A673 (cell line): ENCODE results near the gene TAPBP. TPM values are rescaled to one million over a fixed set of nuclear protein-coding genes. Genes with fewer than 3 reads are reported as not detected.
"Not testable (repeated sequence)": the region's sequence is repeated elsewhere in the genome, so short reads cannot be mapped to it uniquely, and the experiment has no call there.

ENCODE experiments used
- BruUV-seq: library from RNA; stranded (reverse); fragments of 400-500 nt; replicated peaks from 2 replicates; lab custom pipeline; 2021; lab: Mats Ljungman, UMichigan
- CTCF ChIA-PET: fragments of 300-600 bp; sonication (Branson Sonifier 250); formaldehyde crosslinking; loops from one replicate; lab custom pipeline; 2022; ENCODE audit warnings: antibody characterized with exemption; lab: Charles Lee
- POLR2A ChIA-PET: fragments of 300-600 bp; sonication (Branson Sonifier 250); formaldehyde crosslinking; loops from one replicate; lab custom pipeline; 2022; ENCODE audit warnings: antibody characterized with exemption; ENCODE audit not compliant: low non-redundant PET; lab: Charles Lee
- DNase-seq: peaks from one replicate; pipeline ENCODE4 v3.0.0-alpha.2; 2015; ENCODE audit warnings: low spot score
- H3K27ac ChIP-seq: fragments of 200-600 bp; sonication (generic); 2 replicates; pipeline ENCODE4 v1.5.1; 2016; ENCODE audit warnings: mixed run types, low read depth, mild to moderate bottlenecking, mixed read lengths, antibody characterized with exemption, low read length; ENCODE audit not compliant: poor library complexity, severe bottlenecking
- H3K27me3 ChIP-seq: fragments of 200-600 bp; sonication (generic); replicated peaks from 2 replicates; pipeline ENCODE4 v1.6.1; 2017; ENCODE audit warnings: mixed run types, low read depth, mild to moderate bottlenecking, mixed read lengths, antibody characterized with exemption, low read length; ENCODE audit not compliant: insufficient read depth, poor library complexity
- H3K36me3 ChIP-seq: fragments of 200-600 bp; sonication (generic); 2 replicates; pipeline ENCODE4 v1.6.1; 2016; ENCODE audit warnings: mixed run types, mild to moderate bottlenecking, mixed read lengths, antibody characterized with exemption, low read length; ENCODE audit not compliant: insufficient read depth, poor library complexity, severe bottlenecking
- H3K4me1 ChIP-seq: fragments of 200-600 bp; sonication (generic); 2 replicates; pipeline ENCODE4 v1.6.1; 2017; ENCODE audit warnings: mixed run types, mild to moderate bottlenecking, mixed read lengths, antibody characterized with exemption, low read length; ENCODE audit not compliant: insufficient read depth, poor library complexity, severe bottlenecking
- H3K4me3 ChIP-seq: fragments of 200-600 bp; sonication (generic); 2 replicates; pipeline ENCODE4 v1.5.1; 2016; ENCODE audit warnings: low read depth, mixed run types, mild to moderate bottlenecking, mixed read lengths, low read length; ENCODE audit not compliant: poor library complexity, severe bottlenecking
- H3K9me3 ChIP-seq: fragments of 200-600 bp; sonication (generic); 2 replicates; pipeline ENCODE4 v1.6.1; 2016; ENCODE audit warnings: mixed run types, low read depth, mild to moderate bottlenecking, mixed read lengths, antibody characterized with exemption, low read length; ENCODE audit not compliant: poor library complexity, severe bottlenecking
- EZH2 ChIP-seq: fragments of 200-600 bp; sonication (generic); IDR thresholded peaks from 2 replicates; pipeline ENCODE4 v1.6.1; 2017; ENCODE audit warnings: borderline replicate concordance, low read depth, mild to moderate bottlenecking, mixed read lengths, antibody characterized with exemption, low read length; ENCODE audit not compliant: poor library complexity, severe bottlenecking
- intact Hi-C: fragments of 100-400 bp; cut with micrococcal nuclease; formaldehyde crosslinking; loops from one replicate; pipeline ENCODE4 v1.10.0; 2022; ENCODE audit not compliant: unreplicated experiment
- total RNA-seq: library from RNA; stranded (reverse); gene quantifications from 2 replicates; pipeline ENCODE4 v1.2.3, GENCODE V29; 2021
- TF ChIP-seq, protein P1 (sequence below): fragments of 300-800, 200-600 bp; sonication (generic); conservative IDR thresholded peaks from 2 replicates; pipeline ENCODE4 v1.5.1; 2017; ENCODE audit warnings: low read depth, mild to moderate bottlenecking, antibody characterized with exemption, low read length, moderate library complexity, mixed read lengths

Gene TAPBP
- total RNA-seq, 1 experiment from 2014 or later = 87.8 TPM

DNA sequence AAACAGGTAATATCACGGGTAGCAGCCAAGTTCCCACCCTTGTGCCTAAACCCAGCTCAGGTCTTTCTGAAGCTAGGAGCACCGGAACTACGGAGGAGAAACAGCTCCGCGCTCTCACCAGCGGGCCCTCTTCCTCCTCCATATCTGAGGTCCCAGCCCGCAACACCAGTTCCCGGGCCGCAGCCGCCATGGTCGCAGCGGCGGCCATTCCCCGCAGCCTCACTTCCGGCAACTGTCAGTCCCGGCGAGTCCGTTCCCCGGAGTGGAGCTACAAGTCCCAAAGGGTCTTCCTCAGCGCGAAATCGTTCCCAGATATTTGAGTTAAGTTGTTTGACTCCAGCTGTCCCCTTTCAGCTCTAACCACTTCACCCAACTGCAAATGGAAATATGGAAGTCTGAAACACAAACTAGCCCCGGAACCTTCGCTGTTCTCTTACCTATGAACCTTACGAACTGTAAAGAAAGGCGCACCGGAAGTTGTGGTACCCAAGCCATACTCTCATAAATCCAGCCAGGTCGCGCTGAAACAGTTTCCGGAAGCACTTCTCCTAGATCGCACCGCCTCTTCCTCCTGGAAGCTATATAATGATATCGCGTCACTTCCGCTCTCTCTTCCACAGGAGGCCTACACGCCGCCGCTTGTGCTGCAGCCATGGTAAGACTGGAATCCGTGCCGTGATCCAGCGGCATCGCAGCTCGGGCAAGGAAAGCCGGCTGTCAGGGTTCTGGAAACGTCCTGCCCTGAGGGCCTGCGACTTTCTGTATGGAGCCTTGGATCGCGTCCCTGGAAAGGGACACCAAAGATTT is 42.2 kb downstream of the TAPBP start, which contains the start of the genes RPS18 and VPS52:
RPS18 (plus strand) TSS at position 608 of the 807 bp plus-strand sequence; CDS start at position 653, 45 bp downstream.
VPS52 (minus strand) TSS at position 409 of the 807 bp plus-strand sequence; CDS start at position 208, 201 bp downstream.
- Histone ChIP-seq H3K9me3 (no peaks in the 10 kb centered on the region), H3K4me3 (peak within 1 kb of the TSS; percentile 68), H3K4me1 (peaks cover 36% of the 10 kb centered on the region), H3K36me3 (peaks cover 67% of the 10 kb centered on the region), H3K27ac (peak within 1 kb of the TSS; percentile 99), H3K27me3 (no peaks in the 10 kb centered on the region)
- TF ChIP-seq, protein P1, sequence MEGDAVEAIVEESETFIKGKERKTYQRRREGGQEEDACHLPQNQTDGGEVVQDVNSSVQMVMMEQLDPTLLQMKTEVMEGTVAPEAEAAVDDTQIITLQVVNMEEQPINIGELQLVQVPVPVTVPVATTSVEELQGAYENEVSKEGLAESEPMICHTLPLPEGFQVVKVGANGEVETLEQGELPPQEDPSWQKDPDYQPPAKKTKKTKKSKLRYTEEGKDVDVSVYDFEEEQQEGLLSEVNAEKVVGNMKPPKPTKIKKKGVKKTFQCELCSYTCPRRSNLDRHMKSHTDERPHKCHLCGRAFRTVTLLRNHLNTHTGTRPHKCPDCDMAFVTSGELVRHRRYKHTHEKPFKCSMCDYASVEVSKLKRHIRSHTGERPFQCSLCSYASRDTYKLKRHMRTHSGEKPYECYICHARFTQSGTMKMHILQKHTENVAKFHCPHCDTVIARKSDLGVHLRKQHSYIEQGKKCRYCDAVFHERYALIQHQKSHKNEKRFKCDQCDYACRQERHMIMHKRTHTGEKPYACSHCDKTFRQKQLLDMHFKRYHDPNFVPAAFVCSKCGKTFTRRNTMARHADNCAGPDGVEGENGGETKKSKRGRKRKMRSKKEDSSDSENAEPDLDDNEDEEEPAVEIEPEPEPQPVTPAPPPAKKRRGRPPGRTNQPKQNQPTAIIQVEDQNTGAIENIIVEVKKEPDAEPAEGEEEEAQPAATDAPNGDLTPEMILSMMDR = no peak
- TF ChIP-seq EZH2 = no peak
- CTCF ChIA-PET = no interaction called here
- POLR2A ChIA-PET = interaction anchor here (0.6 to 1.0 kb wide), 3 partner anchors 17 to 300 kb away, joined by 3 to 4 read pairs (median 4); partner anchors contain the start of genes WDR46 and ZBTB22
- peak; percentile 99 for DNase-seq
- intact Hi-C loops = no loop called here
- no TSS peak for BruUV-seq

GRCh38 chr6:33271117-33271467 is 42.8 kb downstream of the TAPBP start:
- intact Hi-C loops = no loop called here
- H3K27me3 ChIP-seq = no peaks in the 10 kb centered on the region
- no peak for DNase-seq
- TSS peak; percentile 82 for BruUV-seq
- H3K9me3 ChIP-seq = no peaks in the 10 kb centered on the region
- no peak for TF ChIP-seq EZH2
- TF ChIP-seq, protein P1 = no peak
- H3K36me3 ChIP-seq = peaks cover 67% of the 10 kb centered on the region
- ChIA-PET POLR2A (interaction anchor here (0.8 to 1.0 kb wide), 2 partner anchors 18 to 47 kb away, joined by 3 to 4 read pairs; partner anchors contain the start of genes WDR46 and ZBTB22), CTCF (no interaction called here)
- peak overlapping the region; percentile 68 for H3K4me3 ChIP-seq
- H3K4me1 ChIP-seq = peaks cover 31% of the 10 kb centered on the region
- peak overlapping the region; percentile 99 for H3K27ac ChIP-seq

DNA sequence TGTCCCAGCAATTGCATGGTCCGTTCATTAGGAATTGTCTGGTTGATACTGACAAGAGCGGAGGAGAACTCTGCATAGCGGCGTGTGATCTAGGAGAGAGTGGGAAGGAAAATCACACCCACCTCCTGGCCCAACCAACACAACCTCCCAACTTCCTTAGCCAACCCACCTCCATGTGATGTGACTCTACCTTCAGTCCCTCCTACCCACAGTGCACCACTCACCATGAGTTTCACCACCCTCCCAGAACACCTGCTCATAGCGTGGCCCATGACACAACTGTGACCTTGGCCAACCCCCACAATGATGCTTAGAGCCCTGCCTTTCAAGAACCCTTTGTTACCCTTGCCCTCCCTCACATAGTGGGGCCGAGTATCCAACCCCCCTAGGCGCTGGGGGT is 49.9 kb downstream of the TAPBP start:
- ChIA-PET POLR2A (no interaction called here), CTCF (no interaction called here)
- no peak for TF ChIP-seq EZH2
- TF ChIP-seq, protein P1 = no peak
- no peak for DNase-seq
- Histone ChIP-seq H3K9me3 (no peaks in the 10 kb centered on the region), H3K4me3 (no peak overlapping the region), H3K4me1 (no peaks in the 10 kb centered on the region), H3K27ac (no peak overlapping the region), H3K27me3 (no peaks in the 10 kb centered on the region), H3K36me3 (peaks cover 50% of the 10 kb centered on the region)
- intact Hi-C loops = no loop called here
- BruUV-seq = no TSS peak

GRCh38 chr6:33262490-33262889 is 51.4 kb downstream of the TAPBP start:
- CTCF ChIA-PET, H3K27ac ChIP-seq, H3K4me3 ChIP-seq, BruUV-seq, H3K9me3 ChIP-seq, POLR2A ChIA-PET, H3K27me3 ChIP-seq, H3K4me1 ChIP-seq, intact Hi-C loops, DNase-seq: not testable (repeated sequence)
- H3K36me3 ChIP-seq = peaks cover 39% of the 10 kb centered on the region
